ENCODE data around the gene PEAR1.

PEAR1 gene

GRCh38 chr1:156956333-156956732 is 62.8 kb downstream of the PEAR1 start:
- in situ Hi-C loops (cut with HindIII; ENCODE audit: low sequenced_read_pairs), result no loop called here

DNA sequence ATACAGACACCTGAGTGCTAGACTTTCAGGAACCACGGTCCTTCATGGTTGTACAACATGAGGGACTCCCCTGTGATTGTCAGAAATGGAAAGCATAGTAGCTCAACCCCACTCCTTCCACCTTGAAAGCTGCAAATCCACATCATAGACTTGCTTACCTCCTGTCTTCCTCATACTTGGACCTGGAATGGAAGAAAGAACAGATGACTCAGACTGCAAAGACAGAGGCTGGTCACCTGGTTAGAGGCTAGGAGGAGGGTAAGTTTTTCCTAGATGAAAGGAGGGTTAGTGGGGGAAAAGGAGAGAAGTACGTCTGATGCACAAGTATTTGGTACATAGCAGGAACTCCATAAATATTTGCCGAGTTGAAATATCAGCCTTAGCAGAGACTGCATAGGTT is 64.1 kb downstream of the PEAR1 start:
- in situ Hi-C loops (cut with HindIII; ENCODE audit: low sequenced_read_pairs), result no loop called here

GRCh38 chr1:156958247-156958714 is 64.8 kb downstream of the PEAR1 start:
- in situ Hi-C loops (cut with HindIII; ENCODE audit: low sequenced_read_pairs), result no loop called here

DNA sequence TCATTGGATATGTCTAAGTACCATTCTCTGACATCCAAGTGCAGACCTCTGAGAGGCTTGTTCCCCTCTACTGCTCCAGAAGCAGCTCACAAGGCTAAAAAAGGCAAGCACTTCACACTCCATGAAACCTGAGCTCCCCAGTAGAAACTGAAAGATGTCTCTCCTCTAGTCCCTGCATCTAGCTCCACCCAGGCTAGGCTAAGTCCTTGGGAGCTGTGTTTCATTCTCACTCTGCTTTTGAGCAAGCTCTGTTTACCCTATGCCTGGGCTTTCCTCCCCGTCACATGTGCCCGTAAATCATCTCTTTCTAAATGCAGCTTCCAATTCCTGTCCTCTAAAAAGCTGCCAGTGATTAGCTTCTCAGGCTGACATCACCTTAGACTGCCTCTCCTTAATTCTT is 65.9 kb downstream of the PEAR1 start:
- in situ Hi-C loops (cut with HindIII; ENCODE audit: low sequenced_read_pairs), result no loop called here

- in situ Hi-C loops (cut with HindIII; ENCODE audit: low sequenced_read_pairs), result loop anchor here (5.0 kb wide), 1 partner anchor 72 kb away; no protein-coding TSS in a partner anchor
Observed at GRCh38 chr1:156959925-156960324, 66.4 kb downstream of the PEAR1 start.

DNA sequence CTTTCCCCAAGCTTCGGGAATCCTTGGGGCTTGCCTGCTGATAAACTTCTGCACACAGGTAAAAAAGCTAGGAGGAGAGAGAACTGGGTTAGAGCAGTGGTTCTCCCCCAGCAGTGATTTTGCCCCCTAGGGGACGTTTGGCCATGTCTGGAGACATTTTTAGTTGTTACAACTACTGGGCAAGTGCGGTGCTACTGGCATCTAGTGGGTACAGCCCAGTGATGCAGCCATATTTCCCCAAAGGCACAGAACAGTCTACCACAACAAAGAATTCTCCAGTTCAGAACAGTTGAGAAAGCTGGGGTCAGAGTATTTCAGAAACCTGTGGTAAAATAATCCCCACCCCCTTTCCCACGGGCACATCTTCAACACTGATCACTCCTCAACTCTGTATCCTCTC is 68.2 kb downstream of the PEAR1 start:
- in situ Hi-C loops (cut with HindIII; ENCODE audit: low sequenced_read_pairs), result loop anchor here (5.0 kb wide), 1 partner anchor 71 kb away; no protein-coding TSS in a partner anchor

DNA sequence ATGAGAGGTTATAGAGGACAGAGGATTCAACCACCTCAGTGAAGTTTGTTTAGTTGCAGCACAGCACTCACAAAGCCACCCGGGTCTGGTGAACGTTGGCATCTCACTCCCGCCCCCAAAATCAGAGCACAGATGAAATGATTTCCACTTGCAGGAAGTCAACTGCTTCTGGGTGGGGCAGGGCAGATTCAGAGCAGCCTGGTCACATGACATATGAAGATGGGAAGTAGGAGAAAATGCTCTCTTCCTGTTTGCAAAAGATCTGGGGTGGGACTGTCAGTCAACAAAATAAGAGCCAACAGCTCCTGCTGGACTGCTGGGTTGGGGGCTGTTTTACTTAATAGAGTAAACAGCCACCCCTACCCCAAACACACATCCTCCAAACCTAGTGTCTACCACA is 70.1 kb downstream of the PEAR1 start:
- in situ Hi-C loops (cut with HindIII; ENCODE audit: low sequenced_read_pairs), result loop anchor here (5.0 kb wide), 1 partner anchor 69 kb away; no protein-coding TSS in a partner anchor

- in situ Hi-C loops (cut with HindIII; ENCODE audit: low sequenced_read_pairs), result loop anchor here (5.0 kb wide), 1 partner anchor 68 kb away; no protein-coding TSS in a partner anchor
Observed at GRCh38 chr1:156964441-156964840, 70.9 kb downstream of the PEAR1 start.
